HepG2 (cell line): ENCODE measurements around the gene HDAC5. TPM values are rescaled to one million over a fixed set of nuclear protein-coding genes. Genes with fewer than 3 reads are reported as not detected.

Experiments used
- AFF4 ChIP-seq: sonication (generic); formaldehyde crosslinking; IDR thresholded peaks from 2 replicates; pipeline ENCODE4 v1.4.0; 2020; ENCODE audit warnings: missing genetic modification reagents
- AGO1 ChIP-seq: fragments of 200-400 bp; formaldehyde crosslinking; IDR thresholded peaks from 2 replicates; pipeline ENCODE4 v1.6.1; 2017; ENCODE audit warnings: mild to moderate bottlenecking, low read depth, low read length, moderate library complexity; ENCODE audit not compliant: poor library complexity, severe bottlenecking
- GMEB2 ChIP-seq: IDR thresholded peaks from 2 replicates; pipeline ENCODE4 v1.6.1; 2016; ENCODE audit warnings: missing biosample characterization, missing genetic modification reagents, low read depth
- KAT2B ChIP-seq: fragments of 150-350 bp; IDR thresholded peaks from 2 replicates; pipeline ENCODE4 v1.6.1; 2014; ENCODE audit warnings: low read depth, low read length, borderline replicate concordance
- KDM2A ChIP-seq: sonication (generic); formaldehyde crosslinking; IDR thresholded peaks from 2 replicates; pipeline ENCODE4 v1.4.0; 2020; ENCODE audit warnings: low read depth, missing genetic modification reagents, borderline replicate concordance
- KMT2B ChIP-seq: IDR thresholded peaks from 2 replicates; pipeline ENCODE4 v1.6.1; 2016; ENCODE audit warnings: missing genetic modification reagents, missing compliant biosample characterization
- MTA1 ChIP-seq: sonication (generic); formaldehyde crosslinking; IDR thresholded peaks from 2 replicates; pipeline ENCODE4 v1.4.0; 2020; ENCODE audit warnings: missing genetic modification reagents, mild to moderate bottlenecking, borderline replicate concordance
- NONO ChIP-seq, 2 experiments: fragments of 450-650 bp in 1 of 2; sonication (generic) in 1 of 2; formaldehyde crosslinking in 1 of 2; IDR thresholded peaks in 1 of 2; conservative IDR thresholded peaks in 1 of 2; 2 replicates each; pipeline versions ENCODE4 v1.6.1 to v1.8.0; 2017 to 2022; ENCODE audit warnings: mild to moderate bottlenecking in 1 of 2, missing genetic modification reagents in 1 of 2, moderate library complexity in 1 of 2
- PAWR ChIP-seq: sonication (generic); formaldehyde crosslinking; IDR thresholded peaks from 2 replicates; pipeline ENCODE4 v1.4.0; 2020; ENCODE audit warnings: missing genetic modification reagents, mild to moderate bottlenecking, borderline replicate concordance
- SKIL ChIP-seq: sonication (generic); formaldehyde crosslinking; IDR thresholded peaks from 2 replicates; pipeline ENCODE4 v1.8.0; 2022; ENCODE audit warnings: missing genetic modification reagents, mild to moderate bottlenecking, moderate library complexity, borderline replicate concordance
- SP5 ChIP-seq: IDR thresholded peaks from 2 replicates; pipeline ENCODE4 v1.6.1; 2016; ENCODE audit warnings: low read depth, borderline replicate concordance
- TCF7L2 ChIP-seq: IDR thresholded peaks from 2 replicates; pipeline ENCODE4 v1.6.1; 2011; ENCODE audit warnings: mild to moderate bottlenecking, low read depth, low read length, moderate library complexity
- ZFP62 ChIP-seq: sonication (generic); formaldehyde crosslinking; IDR thresholded peaks from 2 replicates; pipeline ENCODE4 v1.4.0; 2020; ENCODE audit warnings: missing genetic modification reagents
- ZMYM3 ChIP-seq: sonication (generic); formaldehyde crosslinking; IDR thresholded peaks from 2 replicates; pipeline ENCODE4 v1.5.1; 2020; ENCODE audit warnings: mild to moderate bottlenecking, missing genetic modification reagents
- ZNF274 ChIP-seq: sonication (generic); formaldehyde crosslinking; IDR thresholded peaks from 2 replicates; pipeline ENCODE4 v1.5.1; 2020; ENCODE audit warnings: mild to moderate bottlenecking, missing genetic modification reagents
- ZNF768 ChIP-seq: sonication (generic); formaldehyde crosslinking; IDR thresholded peaks from 2 replicates; pipeline ENCODE4 v1.4.0; 2020; ENCODE audit warnings: missing genetic modification reagents
- ZNF780A ChIP-seq: sonication (generic); formaldehyde crosslinking; IDR thresholded peaks from 2 replicates; pipeline ENCODE4 v1.8.0; 2022; ENCODE audit warnings: mild to moderate bottlenecking, missing genetic modification reagents, moderate library complexity
- ZNF879 ChIP-seq: sonication (generic); formaldehyde crosslinking; IDR thresholded peaks from 2 replicates; pipeline ENCODE4 v1.8.1; 2023; ENCODE audit warnings: missing genetic modification reagents
- polyA plus RNA-seq, 8 experiments: library from polyadenylated mRNA; depleted of rRNA in 3 of 8; stranded (reverse) in 7 of 8; unstranded in 1 of 8; fragments of >200 nt; fragmentation: Illumina TruSeq in 4 of 8; extraction: Trizol in 4 of 8; gene quantifications; 2 replicates each; pipeline versions ENCODE4 v1.2.1 to v1.2.3, GENCODE V29; 2011 to 2016; ENCODE audit warnings: low read depth in 4 of 8, missing spikeins in 1 of 8, mixed read lengths in 1 of 8; ENCODE audit not compliant: insufficient read depth in 1 of 8
- total RNA-seq, 5 experiments: library from RNA; depleted of rRNA; stranded (reverse); fragments of >200 nt; fragmentation: Illumina TruSeq; extraction: Trizol; gene quantifications; 2 replicates each; pipeline ENCODE4 v1.2.3, GENCODE V29; 2016; ENCODE audit warnings: low read depth in 1 of 5
- TF ChIP-seq, protein P1 (sequence below): sonication (generic); formaldehyde crosslinking; IDR thresholded peaks from 2 replicates; pipeline ENCODE4 v1.8.1; 2023; ENCODE audit warnings: missing genetic modification reagents, mild to moderate bottlenecking, borderline replicate concordance
- TF ChIP-seq, protein P2 (sequence below): sonication (generic); formaldehyde crosslinking; IDR thresholded peaks from 2 replicates; pipeline ENCODE4 v1.4.0; 2020; ENCODE audit warnings: missing genetic modification reagents

HDAC5 gene
- total and polyA plus RNA-seq, 2 of the 13 experiments (the other 11 are each of a cell fraction or from before 2014, with no cell fraction given) = 46.4 to 85.4 TPM

- peak; percentile 56 for TF ChIP-seq AGO1
- TF ChIP-seq AFF4 = no peak
- TF ChIP-seq ZNF780A (CRISPR knock-in tag) = no peak
- TF ChIP-seq ZNF879 (CRISPR knock-in tag) = no peak
- no peak for TF ChIP-seq ZFP62 (CRISPR knock-in tag)
- no peak for TF ChIP-seq TCF7L2
- peak; percentile 66; the same call in 1 of the 2 replicates for TF ChIP-seq ZNF768 (CRISPR knock-in tag)
- TF ChIP-seq ZNF274 (CRISPR knock-in tag) = 0 out of 2 replicates have a peak, but pooled peaks have one; percentile 60
- TF ChIP-seq NONO (IDR thresholded peaks at IDR 0.05) = no peak
- TF ChIP-seq NONO (CRISPR knock-in tag; conservative IDR thresholded peaks at IDR 0.05) = peak; percentile 80
- peak; percentile 58 for TF ChIP-seq SP5 (CRISPR knock-in tag)
- TF ChIP-seq MTA1 = peak; percentile 76; the same call in 1 of the 2 replicates
- 0 out of 2 replicates have a peak, but pooled peaks have one; percentile 29 for TF ChIP-seq GMEB2 (CRISPR knock-in tag)
- peak; percentile 98 for TF ChIP-seq ZMYM3 (CRISPR knock-in tag)
- peak; percentile 89 for TF ChIP-seq KDM2A
- peak; percentile 72 for TF ChIP-seq KMT2B (CRISPR knock-in tag)
- no peak for TF ChIP-seq PAWR
- TF ChIP-seq, protein P1, sequence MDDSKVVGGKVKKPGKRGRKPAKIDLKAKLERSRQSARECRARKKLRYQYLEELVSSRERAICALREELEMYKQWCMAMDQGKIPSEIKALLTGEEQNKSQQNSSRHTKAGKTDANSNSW (CRISPR knock-in tag) = 0 out of 2 replicates have a peak, but pooled peaks have one; percentile 55
- TF ChIP-seq KAT2B = no peak
- TF ChIP-seq, protein P2, sequence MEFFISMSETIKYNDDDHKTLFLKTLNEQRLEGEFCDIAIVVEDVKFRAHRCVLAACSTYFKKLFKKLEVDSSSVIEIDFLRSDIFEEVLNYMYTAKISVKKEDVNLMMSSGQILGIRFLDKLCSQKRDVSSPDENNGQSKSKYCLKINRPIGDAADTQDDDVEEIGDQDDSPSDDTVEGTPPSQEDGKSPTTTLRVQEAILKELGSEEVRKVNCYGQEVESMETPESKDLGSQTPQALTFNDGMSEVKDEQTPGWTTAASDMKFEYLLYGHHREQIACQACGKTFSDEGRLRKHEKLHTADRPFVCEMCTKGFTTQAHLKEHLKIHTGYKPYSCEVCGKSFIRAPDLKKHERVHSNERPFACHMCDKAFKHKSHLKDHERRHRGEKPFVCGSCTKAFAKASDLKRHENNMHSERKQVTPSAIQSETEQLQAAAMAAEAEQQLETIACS (CRISPR knock-in tag) = no peak; the same call in 1 of the 2 replicates
- TF ChIP-seq SKIL (CRISPR knock-in tag) = peak; percentile 73
Observed at GRCh38 chr17:44123356-44124117, at the start of gene HDAC5 (continued).
